GM12801 (cell line): Measurements from ENCODE around the gene CLCNKB.
A peak's percentile ranks its signal among the peaks of the same experiment; 100 is the strongest.

ENCODE experiments used
- CTCF ChIP-seq: IDR thresholded peaks from one replicate; pipeline ENCODE4 v1.5.1; 2011; ENCODE audit warnings: control low read depth; ENCODE audit not compliant: insufficient read length; ENCODE audit errors: extremely low read depth

Gene CLCNKB

GRCh38 chr1:16076031-16076864 is 32.7 kb downstream of the CLCNKB start:
- TF ChIP-seq CTCF, result no peak

GRCh38 chr1:16076865-16077238 is 33.3 kb downstream of the CLCNKB start:
- no peak for TF ChIP-seq CTCF

GRCh38 chr1:16077406-16078245 is 34.0 kb downstream of the CLCNKB start:
- no peak for TF ChIP-seq CTCF

GRCh38 chr1:16078925-16079656 is 35.5 kb downstream of the CLCNKB start:
- peak; percentile 38 for TF ChIP-seq CTCF

GRCh38 chr1:16080422-16081150 is 37.0 kb downstream of the CLCNKB start:
- TF ChIP-seq CTCF, result no peak

- no peak for TF ChIP-seq CTCF
Observed at GRCh38 chr1:16081636-16082035, 38.1 kb downstream of the CLCNKB start.
